Inflammatory macrophage treated with lipopolysaccharide for 4 hours (primary cell): Measurements from ENCODE around the gene KIAA1217.

Source experiments
- DNase-seq: peaks from one replicate; pipeline ENCODE4 v3.0.0-alpha.2; 2020

KIAA1217 gene

GRCh38 chr10:24207781-24208611 is 942 bp upstream of the KIAA1217 start:
- no peak for DNase-seq

- peak; percentile 3 for DNase-seq
Measured at GRCh38 chr10:24209432-24209771, 464 bp downstream of the KIAA1217 start.

GRCh38 chr10:24209946-24210491 is 1.1 kb downstream of the KIAA1217 start:
- peak; percentile 28 for DNase-seq

- DNase-seq, result no peak
Measured at GRCh38 chr10:24210501-24210900, 1.6 kb downstream of the KIAA1217 start.

- DNase-seq, result no peak
Measured at GRCh38 chr10:24213266-24213665, 4.3 kb downstream of the KIAA1217 start.

GRCh38 chr10:24213881-24214280 is 4.9 kb downstream of the KIAA1217 start:
- DNase-seq, result no peak

- DNase-seq, result no peak
Measured at GRCh38 chr10:24214762-24215161, 5.8 kb downstream of the KIAA1217 start.

- no peak for DNase-seq
Measured at GRCh38 chr10:24215196-24215595, 6.3 kb downstream of the KIAA1217 start.

- no peak for DNase-seq
Measured at GRCh38 chr10:24215603-24216002, 6.7 kb downstream of the KIAA1217 start.

GRCh38 chr10:24219963-24220362 is 11.0 kb downstream of the KIAA1217 start:
- no peak for DNase-seq

GRCh38 chr10:24223341-24223740 is 14.4 kb downstream of the KIAA1217 start:
- no peak for DNase-seq

GRCh38 chr10:24223953-24224352 is 15.0 kb downstream of the KIAA1217 start:
- no peak for DNase-seq

- DNase-seq, result no peak
Measured at GRCh38 chr10:24228642-24229041, 19.7 kb downstream of the KIAA1217 start.

GRCh38 chr10:24229909-24230308 is 21.0 kb downstream of the KIAA1217 start:
- DNase-seq, result no peak

- no peak for DNase-seq
Measured at GRCh38 chr10:24231200-24231599, 22.3 kb downstream of the KIAA1217 start.

GRCh38 chr10:24234784-24235183 is 25.8 kb downstream of the KIAA1217 start:
- DNase-seq, result no peak

- no peak for DNase-seq
Measured at GRCh38 chr10:24235471-24235870, 26.5 kb downstream of the KIAA1217 start.

GRCh38 chr10:24237801-24238395 is 29.0 kb downstream of the KIAA1217 start:
- no peak for DNase-seq

- DNase-seq, result no peak
Measured at GRCh38 chr10:24238519-24239247, 29.7 kb downstream of the KIAA1217 start.

- no peak for DNase-seq
Measured at GRCh38 chr10:24239289-24240040, 30.5 kb downstream of the KIAA1217 start.

GRCh38 chr10:24240041-24240751 is 31.3 kb downstream of the KIAA1217 start:
- no peak for DNase-seq

- no peak for DNase-seq
Measured at GRCh38 chr10:24241536-24242040, 32.6 kb downstream of the KIAA1217 start.
